NCI-H1930 (cell line): ENCODE results near the gene SFMBT1.
A peak's percentile ranks its signal among the peaks of the same experiment; 100 is the strongest.
"Not testable (repeated sequence)": the region's sequence is repeated elsewhere in the genome, so short reads cannot be mapped to it uniquely, and the experiment has no call there.

Experiments
- DNase-seq, 2 experiments: peaks; one replicate each; lab custom pipeline; 2025; lab: John Stamatoyannopoulos, UW

Gene SFMBT1

GRCh38 chr3:53038679-53039375 is 7.0 kb downstream of the SFMBT1 start:
- DNase-seq: no peak

DNA sequence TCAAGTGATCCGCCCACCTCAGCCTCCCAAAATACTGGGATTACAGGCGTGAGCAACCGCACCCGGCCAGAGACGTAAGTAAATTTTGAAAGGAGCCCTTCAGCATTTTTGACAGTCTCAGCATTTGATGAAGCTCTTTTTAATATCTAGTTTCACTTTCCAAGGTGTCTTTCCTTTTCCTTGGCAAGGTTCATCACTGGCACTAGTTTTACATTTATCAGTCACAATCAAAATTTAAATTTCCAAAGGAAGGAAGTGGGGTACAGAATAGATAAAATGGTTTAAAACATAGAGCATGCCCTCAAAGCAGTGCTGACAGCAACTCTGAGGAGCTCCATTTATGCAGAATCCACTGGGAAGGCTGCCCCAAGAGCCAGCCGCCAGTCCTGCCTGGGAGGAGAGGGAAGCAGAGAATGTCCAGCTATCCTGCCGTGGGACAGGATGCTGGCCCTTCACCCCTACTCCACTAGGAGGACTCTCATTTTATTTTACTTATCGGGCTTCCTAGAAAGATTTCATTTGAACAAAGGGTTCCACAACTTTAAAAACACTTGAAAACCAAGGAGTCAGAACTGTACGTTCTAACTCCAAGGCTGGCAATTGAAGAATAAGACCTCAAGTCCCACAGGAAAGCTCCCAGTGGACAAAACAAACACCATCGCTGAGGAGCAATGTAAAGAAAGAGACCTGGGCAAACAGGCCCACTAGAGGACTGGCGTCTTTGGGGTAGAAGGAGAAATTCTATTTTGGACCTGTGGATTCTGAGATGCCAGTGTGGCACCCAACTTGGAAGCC is 9.9 kb downstream of the SFMBT1 start:
- DNase-seq: no peak

DNA sequence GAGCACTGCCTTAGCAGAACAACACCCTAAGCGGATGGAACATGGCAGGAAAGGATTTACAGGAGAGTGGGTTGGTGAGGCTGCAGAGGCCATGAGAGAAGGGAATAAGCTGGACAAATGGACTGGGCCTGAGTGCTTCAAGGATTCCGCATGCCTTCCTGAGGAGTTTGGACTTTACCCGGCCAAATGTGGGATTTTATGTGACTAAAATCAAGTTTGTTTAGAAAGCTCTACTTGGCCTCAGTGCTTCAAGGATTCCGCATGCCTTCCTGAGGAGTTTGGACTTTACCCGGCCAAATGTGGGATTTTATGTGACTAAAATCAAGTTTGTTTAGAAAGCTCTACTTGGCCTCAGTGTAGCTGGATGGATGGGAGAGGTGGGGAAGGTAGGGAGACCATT is 10.9 kb downstream of the SFMBT1 start:
- not testable (repeated sequence) for DNase-seq

GRCh38 chr3:53034411-53034810 is 11.5 kb downstream of the SFMBT1 start:
- DNase-seq: not testable (repeated sequence)

- DNase-seq: no peak
Measured at GRCh38 chr3:53032609-53033008, 13.3 kb downstream of the SFMBT1 start.

DNA sequence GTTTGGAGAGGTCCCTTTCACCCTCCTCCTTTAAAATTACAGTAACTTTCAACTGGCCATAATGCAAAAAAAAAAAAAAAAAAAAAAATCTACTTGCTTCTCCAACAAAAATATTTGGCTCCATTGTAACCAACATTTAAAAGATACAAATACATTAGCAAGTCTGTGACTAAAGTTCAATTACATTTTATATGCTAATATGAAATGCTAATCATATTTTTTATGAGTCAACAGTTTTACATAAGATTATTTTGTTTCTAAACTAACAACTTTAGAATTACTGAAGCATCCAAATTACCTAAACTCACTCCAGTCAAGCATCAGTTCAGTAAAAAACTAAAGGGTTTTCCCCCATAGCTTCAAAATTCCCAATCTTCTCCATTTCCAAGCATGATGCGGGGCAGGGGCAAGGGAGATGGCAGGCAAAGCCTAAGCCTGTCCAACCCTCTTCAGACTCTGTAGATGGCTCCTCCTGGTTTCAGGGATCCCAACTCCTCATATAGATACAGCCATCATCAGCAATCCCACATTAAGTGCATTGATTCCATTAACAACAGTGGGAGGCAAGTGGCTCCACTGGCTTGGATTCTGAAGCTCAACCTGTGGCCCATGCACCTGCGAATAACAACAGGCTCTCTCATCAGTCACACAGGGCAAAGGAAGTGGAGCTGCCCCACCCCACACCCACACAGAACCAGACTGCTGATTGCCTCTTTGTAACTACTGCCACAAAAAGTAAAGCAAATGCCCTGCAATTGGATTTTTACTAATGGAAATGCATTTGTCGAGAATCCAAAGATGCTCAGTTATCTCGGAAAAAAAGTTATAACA is 15.0 kb downstream of the SFMBT1 start:
- no peak for DNase-seq

DNA sequence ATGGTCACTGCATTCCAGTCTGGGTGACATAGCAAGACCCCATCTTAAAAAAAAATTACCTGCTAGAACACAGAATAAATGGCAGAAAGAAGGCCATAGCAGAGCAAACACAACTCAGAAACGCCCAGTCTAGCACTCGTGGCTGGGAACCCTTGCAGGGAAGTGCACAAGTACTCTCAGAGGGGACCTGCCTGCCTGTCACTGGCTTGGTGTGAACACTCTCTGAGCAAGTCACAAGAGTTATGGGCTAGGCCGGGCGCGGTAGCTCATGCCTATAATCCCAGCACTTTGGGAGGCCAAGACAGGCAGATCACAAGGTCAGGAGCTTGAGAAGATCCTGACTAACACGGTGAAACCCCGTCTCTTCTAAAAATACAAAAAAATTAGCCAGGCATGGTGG is 17.2 kb downstream of the SFMBT1 start:
- DNase-seq: no peak

DNA sequence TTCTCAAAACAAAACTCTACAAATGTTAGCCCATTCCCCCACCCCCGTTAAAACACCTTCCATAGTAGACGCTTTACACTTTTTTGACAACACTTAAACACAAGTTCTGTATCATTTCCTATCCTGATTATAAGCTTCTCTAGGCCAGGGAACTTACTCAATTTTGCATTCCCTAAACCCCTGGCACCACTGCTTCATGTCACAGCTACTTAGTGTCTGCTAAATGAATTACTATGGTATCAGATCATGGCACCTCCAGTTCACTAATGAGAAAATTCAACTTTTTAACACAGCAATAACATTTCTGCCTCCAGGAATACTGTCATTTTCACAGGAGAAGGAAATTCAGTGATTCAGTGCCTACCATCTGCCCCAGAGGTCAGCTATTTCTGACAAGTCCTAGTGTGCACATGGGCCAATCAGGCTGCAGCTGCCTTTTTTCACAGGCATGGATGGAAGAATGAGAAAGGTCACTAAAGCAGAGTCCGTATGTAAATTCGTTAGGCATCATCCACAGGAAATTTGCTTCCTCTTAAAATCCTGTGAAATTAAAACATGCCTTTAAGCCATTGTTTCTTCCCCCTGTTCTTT is 18.5 kb downstream of the SFMBT1 start:
- DNase-seq: no peak

GRCh38 chr3:53026382-53027162 is 19.3 kb downstream of the SFMBT1 start:
- DNase-seq: no peak

- no peak for DNase-seq
Measured at GRCh38 chr3:53024315-53024714, 21.6 kb downstream of the SFMBT1 start.

DNA sequence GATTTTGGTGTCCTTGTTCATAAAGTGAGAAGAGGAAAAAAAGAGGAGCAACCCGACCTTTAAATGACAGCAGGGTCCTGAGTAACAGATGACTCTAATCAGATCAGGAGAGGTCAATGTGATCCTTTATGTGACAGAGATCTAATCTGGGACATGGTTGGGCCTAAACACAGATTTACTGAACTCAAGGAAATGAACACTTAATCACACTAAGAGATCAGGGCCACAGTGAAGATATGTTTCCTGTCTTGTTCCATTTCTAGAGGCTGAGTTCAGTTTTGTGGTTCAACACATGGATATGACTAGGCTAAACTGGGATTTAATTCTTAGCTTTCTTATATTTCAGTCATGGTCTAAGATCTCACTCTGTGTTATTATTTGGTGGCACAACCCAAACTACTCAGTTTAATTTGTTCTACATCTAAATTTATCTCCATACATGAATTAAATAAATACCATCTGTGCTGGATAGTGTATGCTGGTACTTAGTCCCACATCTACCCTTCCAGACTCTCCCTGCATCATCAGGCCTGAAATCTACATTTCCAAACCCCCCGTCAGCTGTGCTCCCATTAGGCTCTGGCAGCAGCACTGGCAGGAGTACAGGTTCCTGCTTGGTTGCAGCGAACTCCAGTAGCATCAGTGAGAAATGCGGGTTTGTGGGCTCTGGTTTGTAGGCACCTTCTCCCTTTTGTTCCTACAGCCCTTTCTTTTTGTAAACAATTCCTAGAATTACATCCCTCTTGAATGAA is 22.6 kb downstream of the SFMBT1 start:
- no peak for DNase-seq

DNA sequence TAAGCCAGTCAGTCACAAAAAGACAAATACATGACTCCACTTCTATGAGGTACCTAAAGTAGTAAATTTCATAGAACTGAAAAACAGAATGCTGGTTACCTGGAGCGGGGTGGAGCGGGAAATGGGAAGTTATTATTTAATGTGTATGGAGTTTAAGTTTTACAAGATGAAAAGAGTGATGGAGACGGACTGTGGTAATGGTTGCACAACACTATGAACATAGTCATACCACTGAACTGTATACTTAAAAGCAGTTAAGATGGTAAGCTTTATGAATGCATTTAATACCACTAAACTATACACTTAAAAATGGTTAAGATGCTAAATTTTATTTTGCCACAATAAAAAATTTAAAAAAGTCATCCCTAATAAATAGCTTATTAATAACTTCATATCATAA is 23.2 kb downstream of the SFMBT1 start:
- no peak for DNase-seq

DNA sequence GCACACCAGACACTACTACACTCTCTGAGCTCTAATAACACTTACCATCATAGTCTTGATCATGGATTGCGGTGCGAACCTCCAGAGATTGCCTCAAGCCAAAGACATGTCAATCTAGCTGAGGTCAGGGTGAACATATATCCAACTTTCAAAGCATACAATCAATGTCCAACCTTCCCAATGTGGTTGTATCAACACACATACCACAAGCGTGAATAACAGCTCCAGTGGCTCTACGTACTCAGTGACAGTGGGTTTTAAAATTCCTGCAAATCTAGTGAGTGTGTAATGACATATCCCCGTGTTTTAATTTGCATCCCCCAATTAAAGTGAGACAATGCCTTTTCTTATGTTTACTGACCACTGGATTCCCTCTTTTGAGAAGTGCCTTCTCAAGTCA is 29.6 kb downstream of the SFMBT1 start:
- DNase-seq: no peak

DNA sequence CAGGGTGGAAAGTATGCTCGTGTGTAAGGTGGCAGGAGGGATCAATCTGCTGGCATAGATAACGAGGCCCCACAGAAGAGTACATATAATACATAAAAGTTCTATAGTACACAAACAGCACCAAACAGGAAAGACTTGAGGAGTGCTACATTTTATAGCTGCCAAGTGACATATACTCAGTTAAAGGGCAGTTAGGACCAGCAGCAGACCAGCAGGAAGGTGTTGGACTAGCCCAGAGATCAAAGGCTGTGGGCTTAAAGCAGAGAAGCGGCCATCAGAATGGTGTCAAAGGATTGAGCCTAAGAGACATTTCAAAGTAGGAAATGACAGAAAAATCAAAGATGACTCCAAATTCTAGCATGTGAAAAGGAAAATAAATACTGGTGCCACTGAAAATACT is 34.5 kb downstream of the SFMBT1 start:
- no peak for DNase-seq

DNA sequence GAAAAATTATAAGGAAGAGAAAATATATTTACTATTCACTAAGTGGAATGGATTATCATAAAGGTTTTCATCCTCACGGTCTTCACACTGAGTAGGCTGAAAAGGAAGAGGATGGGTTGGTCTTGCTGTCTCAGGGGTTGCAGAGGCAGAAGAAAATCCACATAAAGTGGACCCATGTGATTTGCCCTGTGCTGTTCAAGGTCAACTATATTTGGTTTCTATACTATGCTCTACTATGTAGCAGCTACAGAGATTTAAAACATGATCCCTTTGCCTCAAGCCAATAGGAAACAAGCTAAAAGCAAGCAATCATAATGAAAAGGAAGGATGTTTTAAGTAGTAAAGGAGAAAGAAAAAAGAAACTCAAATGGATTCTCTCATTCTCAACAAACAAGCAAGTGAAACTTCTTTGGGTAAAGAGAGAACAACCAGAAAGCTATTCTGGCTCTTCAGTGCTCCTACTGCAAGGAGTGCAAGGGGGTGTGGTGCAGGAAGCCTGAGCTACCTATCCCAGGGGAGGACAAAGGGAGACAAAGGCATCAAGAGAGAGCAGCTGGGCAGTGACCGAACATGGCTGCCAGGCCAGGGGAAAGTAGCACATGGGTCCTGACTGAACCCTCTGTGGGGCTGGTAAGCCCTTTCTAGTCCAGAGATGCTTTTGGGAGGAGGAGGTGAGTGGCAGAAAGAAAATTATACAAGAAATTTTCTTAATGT is 35.9 kb downstream of the SFMBT1 start:
- DNase-seq: peak in 1 of 2 experiments; percentile 19

GRCh38 chr3:53008932-53009331 is 36.9 kb downstream of the SFMBT1 start:
- no peak for DNase-seq

DNA sequence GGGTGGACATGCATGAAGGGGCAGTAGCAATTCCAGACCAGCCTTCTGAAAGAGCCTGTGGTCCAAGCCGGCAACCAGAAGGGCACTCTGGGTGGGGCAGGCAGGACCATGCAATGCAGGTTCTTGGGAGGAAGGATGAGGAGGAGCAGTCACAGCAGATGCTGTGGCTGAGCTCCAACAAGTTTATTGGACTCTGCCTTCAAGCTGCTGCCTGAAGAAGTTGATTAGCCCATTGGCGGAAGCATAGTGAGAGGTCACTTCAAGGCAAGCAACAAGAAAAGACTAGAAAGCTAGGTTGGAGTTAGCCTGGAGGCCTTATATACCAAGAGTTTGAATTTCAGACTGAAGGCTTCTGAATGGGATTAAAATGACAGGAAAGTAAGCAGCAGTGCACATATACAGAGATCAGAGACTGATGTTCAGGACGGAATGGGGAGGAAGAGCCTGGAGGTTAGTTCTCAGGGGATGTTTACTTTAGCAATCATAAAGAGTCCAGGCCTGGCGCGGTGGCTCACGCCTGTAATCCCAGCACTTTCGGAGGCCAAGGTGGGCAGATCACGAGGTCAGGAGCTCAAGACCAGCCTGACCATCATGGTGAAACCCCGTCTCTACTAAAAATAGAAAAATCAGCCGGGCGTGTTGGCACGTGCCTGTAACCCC is 39.9 kb downstream of the SFMBT1 start:
- DNase-seq: no peak

DNA sequence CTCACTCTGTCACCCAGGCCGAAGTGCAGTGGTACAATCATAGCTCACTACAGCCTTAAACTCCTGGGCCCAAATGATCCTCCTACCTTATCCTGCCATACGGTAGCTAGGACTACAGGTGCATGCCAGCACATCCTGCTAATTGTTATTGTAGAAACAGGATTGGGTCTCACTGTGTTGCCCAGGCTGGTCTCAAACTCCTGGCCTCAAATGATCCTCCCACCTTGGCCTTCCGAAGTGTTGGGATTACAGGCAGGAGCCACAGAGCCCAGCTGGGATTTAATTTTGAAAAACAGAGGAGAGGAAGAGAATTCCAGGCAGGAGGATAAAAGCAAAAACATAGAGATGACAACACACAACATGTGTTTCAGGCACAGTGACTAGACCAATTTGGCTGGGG is 40.5 kb downstream of the SFMBT1 start:
- no peak for DNase-seq

DNA sequence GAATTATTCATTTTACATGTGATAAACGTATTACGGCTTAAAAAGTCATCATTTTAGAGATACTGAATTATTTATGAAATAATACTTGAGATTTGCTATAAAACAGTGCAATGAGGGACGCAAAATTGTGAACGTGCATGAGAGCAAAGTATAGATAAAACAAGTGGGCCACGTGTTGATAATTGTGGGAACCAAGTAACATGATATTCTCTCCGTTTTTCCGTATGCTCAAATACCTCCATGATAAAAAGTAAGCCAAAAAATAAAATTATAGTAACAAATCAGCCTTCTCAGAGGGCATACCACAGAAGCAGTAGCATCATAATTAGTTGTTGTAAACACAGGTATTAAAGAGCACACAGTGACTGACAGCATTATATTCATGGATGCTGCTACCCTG is 42.6 kb downstream of the SFMBT1 start:
- no peak for DNase-seq
